Measurements from ENCODE around the gene NABP1. TPM values are rescaled to one million over a fixed set of nuclear protein-coding genes. Genes with fewer than 3 reads are reported as not detected.

Gene NABP1
- total RNA-seq, 1 experiment from 2014 or later = 3.2 TPM

DNA sequence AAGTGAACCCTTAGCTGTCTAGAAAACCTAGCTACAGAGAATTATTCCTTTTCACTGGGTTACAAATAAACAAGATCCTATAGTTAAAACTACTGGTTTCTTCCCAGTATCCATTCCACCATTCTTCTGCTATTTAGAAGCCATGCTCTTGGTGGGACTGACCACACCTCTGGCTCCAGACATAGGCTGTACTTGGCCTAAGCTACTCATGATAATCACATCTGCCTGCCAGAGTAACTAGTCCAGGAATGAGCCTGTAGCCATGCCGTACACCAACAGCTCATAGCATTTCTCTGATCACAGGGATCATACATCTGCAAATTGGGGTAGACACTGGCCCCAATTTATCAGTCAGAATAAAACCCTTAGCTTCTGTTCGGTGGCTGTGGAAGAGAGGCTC lies 33.7 kb downstream of the NABP1 start:
- Histone ChIP-seq H2BK20ac (ENCODE audit: low read depth, low read length, poor library complexity, severe bottlenecking) (no peak overlapping the region), H3K4me1 (ENCODE audit: insufficient read depth, low read length) (no peaks in the 10 kb centered on the region), H3K9me3 (ENCODE audit: control insufficient read depth, low read depth, low read length) (no peaks in the 10 kb centered on the region), H3K4ac (ENCODE audit: low read depth, low read length) (no peak overlapping the region), H3K27me3 (ENCODE audit: insufficient read depth, low read length) (no peaks in the 10 kb centered on the region), H3K56ac (ENCODE audit: insufficient read length, low read depth, low read length) (no peak overlapping the region), H3K79me2 (ENCODE audit: insufficient read depth, low read length) (no peaks in the 10 kb centered on the region), H3K27ac (ENCODE audit: insufficient read length, low read depth, low read length) (no peak overlapping the region), H3K79me1 (ENCODE audit: insufficient read depth, low read depth, low read length, poor library complexity, severe bottlenecking) (no peaks in the 10 kb centered on the region), H2AK5ac (ENCODE audit: insufficient read length, low read length) (no peak overlapping the region), H3K14ac (ENCODE audit: insufficient read depth, low read length) (no peak overlapping the region), H4K91ac (ENCODE audit: insufficient read length, low read depth, low read length) (no peak overlapping the region), H2BK15ac (ENCODE audit: low read depth, low read length) (no peak overlapping the region), H3K23me2 (ENCODE audit: insufficient read length, low read depth, low read length, poor library complexity, severe bottlenecking) (no peaks in the 10 kb centered on the region), H2AFZ (ENCODE audit: low read length) (no peak overlapping the region), H2BK5ac (ENCODE audit: insufficient read length, low read length) (no peak overlapping the region), H3K18ac (ENCODE audit: insufficient read length, low read depth, low read length) (no peak overlapping the region), H2BK120ac (ENCODE audit: low read depth, low read length, poor library complexity, severe bottlenecking) (no peak overlapping the region), H3K23ac (ENCODE audit: insufficient read length, low read depth, low read length) (no peak overlapping the region), H4K20me1 (ENCODE audit: control insufficient read depth, insufficient read depth, insufficient read length) (no peaks in the 10 kb centered on the region), H3K4me2 (ENCODE audit: insufficient read depth, insufficient read length, low read length) (no peak overlapping the region), H4K8ac (replicated peaks; ENCODE audit: insufficient read length, low read depth, low read length) (no peak overlapping the region), H2BK12ac (ENCODE audit: insufficient read length, low read depth, low read length) (no peak overlapping the region), H3K9ac (ENCODE audit: extremely low read depth, insufficient read length, low read length) (no peak overlapping the region), H4K5ac (ENCODE audit: insufficient read length, low read depth, low read length) (no peak overlapping the region), H3T11ph (ENCODE audit: low read length) (no peak overlapping the region)
- no CpG with 5 or more reads among the region's 2 CpGs for WGBS (ENCODE audit: extremely low coverage, insufficient read length, low lambda C conversion rate)
- no peaks in the 10 kb centered on the region for H3K9me3 Mint-ChIP-seq
- H3K27me3 Mint-ChIP-seq (ENCODE audit: low read depth) = no peaks in the 10 kb centered on the region
- no peak overlapping the region for H3K27ac Mint-ChIP-seq
- DNase-seq = no peak
- no peaks in the 10 kb centered on the region; a peak in 1 of 7 replicates for H3K36me3 Mint-ChIP-seq (ENCODE audit: insufficient read depth in 1 of 3, low read depth in 3 of 3)
- H3K4me1 Mint-ChIP-seq = peaks cover 8% of the 10 kb centered on the region in 2 experiments
- TF ChIP-seq, protein P1, sequence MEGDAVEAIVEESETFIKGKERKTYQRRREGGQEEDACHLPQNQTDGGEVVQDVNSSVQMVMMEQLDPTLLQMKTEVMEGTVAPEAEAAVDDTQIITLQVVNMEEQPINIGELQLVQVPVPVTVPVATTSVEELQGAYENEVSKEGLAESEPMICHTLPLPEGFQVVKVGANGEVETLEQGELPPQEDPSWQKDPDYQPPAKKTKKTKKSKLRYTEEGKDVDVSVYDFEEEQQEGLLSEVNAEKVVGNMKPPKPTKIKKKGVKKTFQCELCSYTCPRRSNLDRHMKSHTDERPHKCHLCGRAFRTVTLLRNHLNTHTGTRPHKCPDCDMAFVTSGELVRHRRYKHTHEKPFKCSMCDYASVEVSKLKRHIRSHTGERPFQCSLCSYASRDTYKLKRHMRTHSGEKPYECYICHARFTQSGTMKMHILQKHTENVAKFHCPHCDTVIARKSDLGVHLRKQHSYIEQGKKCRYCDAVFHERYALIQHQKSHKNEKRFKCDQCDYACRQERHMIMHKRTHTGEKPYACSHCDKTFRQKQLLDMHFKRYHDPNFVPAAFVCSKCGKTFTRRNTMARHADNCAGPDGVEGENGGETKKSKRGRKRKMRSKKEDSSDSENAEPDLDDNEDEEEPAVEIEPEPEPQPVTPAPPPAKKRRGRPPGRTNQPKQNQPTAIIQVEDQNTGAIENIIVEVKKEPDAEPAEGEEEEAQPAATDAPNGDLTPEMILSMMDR (conservative IDR thresholded peaks at IDR 0.05) = no peak
- no peak overlapping the region for H3K4me3 Mint-ChIP-seq

All from H9 (cell line).